Heart left ventricle (tissue), 16 donors: ENCODE data around the gene CD300LB. TPM values are rescaled to one million over a fixed set of nuclear protein-coding genes. Genes with fewer than 3 reads are reported as not detected.

Experiments used
- ATAC-seq, 4 donors: fragments of 200-7000 bp; cut with Tn5 transposase; one replicate each; pipeline ENCODE4 v1.9.1; 2020 to 2022; ENCODE audit warnings: moderate library complexity in 4 of 4, mild to moderate bottlenecking in 3 of 4, moderate number of reproducible peaks in 1 of 4
- DNase-seq, 5 donors: peaks; one replicate each; pipeline ENCODE4 v3.0.0-alpha.2; 2020
- H3K27ac ChIP-seq, 12 donors: fragments of 200-600 bp; sonication (generic) in 4 of 12; one replicate each; pipeline versions ENCODE4 v1.5.0 to v1.8.0; 2016 to 2022; ENCODE audit warnings: mild to moderate bottlenecking in 2 of 12
- H3K27me3 ChIP-seq, 9 donors: fragments of 200-600 bp; sonication (generic) in 2 of 9; one replicate each; pipeline versions ENCODE4 v1.5.1 to v1.8.0; 2016 to 2022; ENCODE audit warnings: mild to moderate bottlenecking in 3 of 9
- H3K36me3 ChIP-seq, 9 donors: fragments of 200-600 bp; sonication (generic) in 2 of 9; one replicate each; pipeline versions ENCODE4 v1.5.0 to v1.8.0; 2018 to 2022; ENCODE audit warnings: mild to moderate bottlenecking in 2 of 9
- H3K4me1 ChIP-seq, 12 donors: fragments of 200-600 bp; sonication (generic) in 4 of 12; one replicate each; pipeline versions ENCODE4 v1.5.0 to v1.8.0; 2016 to 2022; ENCODE audit warnings: mild to moderate bottlenecking in 3 of 12
- H3K4me3 ChIP-seq, 12 donors: fragments of 200-600 bp; sonication (generic) in 4 of 12; one replicate each; pipeline versions ENCODE4 v1.5.0 to v1.8.0; 2017 to 2022; ENCODE audit warnings: mild to moderate bottlenecking in 9 of 12, moderate library complexity in 4 of 12
- H3K9me3 ChIP-seq, 12 donors: fragments of 200-600 bp; sonication (generic) in 4 of 12; one replicate each; pipeline versions ENCODE4 v1.5.0 to v1.8.0; 2016 to 2022; ENCODE audit warnings: mild to moderate bottlenecking in 1 of 12
- POLR2A ChIP-seq, 2 donors: fragments of 450-650 bp; IDR thresholded peaks; one replicate each; pipeline ENCODE4 v1.6.1; 2017; ENCODE audit warnings: antibody characterized with exemption in 2 of 2, mild to moderate bottlenecking in 2 of 2, moderate library complexity in 2 of 2
- WGBS, 4 donors: extraction: QIAGEN DNeasy Blood & Tissue Kit in 2 of 4; methylation state at CpG; one replicate each; pipeline versions ENCODE4 v1.1.5 to v1.1.7; 2013 to 2018; 5-methylcytosine and 5-hydroxymethylcytosine counted together
- intact Hi-C, 10 donors: fragments of 100-400 bp; cut with DNase I; formaldehyde crosslinking; loops; one replicate each; pipeline versions ENCODE4 v1.11.1 to v1.14.2; 2022
- polyA plus RNA-seq, 2 donors: library from polyadenylated mRNA; stranded (reverse); fragments of 200-250 nt; gene quantifications; one replicate each; pipeline ENCODE4 v1.2.3, GENCODE V29; 2013
- total RNA-seq, 9 donors: library from RNA; depleted of rRNA in 2 of 9; stranded (reverse); fragments of >200 nt in 2 of 9; fragmentation: NEBNext Ultra II Directional in 3 of 9; extraction: Animal tissue kit (Norgen Biotek cat#: 25700) in 3 of 9; gene quantifications; one replicate each; pipeline versions ENCODE4 v1.1.0 to v1.2.4, GENCODE V29; 2016 to 2023
- TF ChIP-seq, protein P1 (sequence below), 12 donors: fragments of 200-600 bp; sonication (generic) in 4 of 12; IDR thresholded peaks; one replicate each; pipeline versions ENCODE4 v1.5.0 to v1.8.0; 2018 to 2022; ENCODE audit warnings: antibody characterized with exemption in 12 of 12, mild to moderate bottlenecking in 5 of 12
- donor health status: ischemic (EF 13 %, LVEDD 7.1; RV severe dilation, severe dysfunction).
- donor health status: healthy with polysubstance abuse.
- donor health status: DM: no; HTN: yes; CAD: no.
- donor health status: DM: no; HTN: no; CAD: no.
- donor health status: ischemic (EF 25% LVEDD 6.9; RV normal size, moderate dysfunction).
- donor health status: ischemic (EF 25% LVEDD 5.7; RV mildly dilated, moderate dysfunction).
- donor health status: healthy.
- donor health status: DM: yes; HTN: yes; CAD: no.
- donor health status: ischemic (EF 35%, LVEDD 5.7; RV mildly dilated, moderate dysfunction).
- donor health status: nonischemic (EF 11% LVEDD 7.7; RV severe dilation, severe dysfunction).
- donor health status: DM: yes; HTN: yes; CAD: no.
- donor health status: PGD.
- donor health status: ischemic (EF 29% LVEDD 5.4; RV normal size, mild dysfunction).
- donor health status: nonischemic (EF 23%, LVEDD 6.1; RV moderate dilation, normal function).

CD300LB gene
- total and polyA plus RNA-seq, 11 donors: 0.14 to 2.3 (median 0.26) TPM; not detected in 4

DNA sequence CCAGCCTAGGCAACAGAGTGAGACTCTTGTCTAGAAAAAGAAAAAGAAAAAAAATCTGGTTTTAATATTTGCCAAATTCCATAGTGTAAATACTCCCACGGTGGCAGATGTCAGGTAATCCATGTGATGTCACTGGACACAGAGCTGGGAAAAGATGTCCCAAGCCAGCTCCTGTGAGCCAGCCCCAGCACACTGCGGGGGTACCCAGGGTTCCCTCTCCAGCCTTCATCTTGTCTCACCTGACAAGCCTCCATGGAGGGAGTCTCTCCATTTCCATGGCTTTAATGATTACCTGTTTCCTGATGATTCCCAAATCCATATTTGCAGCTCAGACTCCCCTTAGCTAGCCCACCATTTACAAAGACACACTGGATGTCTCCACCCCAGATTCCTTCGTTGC, 4.6 kb downstream of the CD300LB start:
- peaks cover 0 to 7% (median 0%) of the 10 kb centered on the region in 12 donors for H3K9me3 ChIP-seq
- H3K36me3 ChIP-seq: no peaks in the 10 kb centered on the region
- TF ChIP-seq, protein P1, sequence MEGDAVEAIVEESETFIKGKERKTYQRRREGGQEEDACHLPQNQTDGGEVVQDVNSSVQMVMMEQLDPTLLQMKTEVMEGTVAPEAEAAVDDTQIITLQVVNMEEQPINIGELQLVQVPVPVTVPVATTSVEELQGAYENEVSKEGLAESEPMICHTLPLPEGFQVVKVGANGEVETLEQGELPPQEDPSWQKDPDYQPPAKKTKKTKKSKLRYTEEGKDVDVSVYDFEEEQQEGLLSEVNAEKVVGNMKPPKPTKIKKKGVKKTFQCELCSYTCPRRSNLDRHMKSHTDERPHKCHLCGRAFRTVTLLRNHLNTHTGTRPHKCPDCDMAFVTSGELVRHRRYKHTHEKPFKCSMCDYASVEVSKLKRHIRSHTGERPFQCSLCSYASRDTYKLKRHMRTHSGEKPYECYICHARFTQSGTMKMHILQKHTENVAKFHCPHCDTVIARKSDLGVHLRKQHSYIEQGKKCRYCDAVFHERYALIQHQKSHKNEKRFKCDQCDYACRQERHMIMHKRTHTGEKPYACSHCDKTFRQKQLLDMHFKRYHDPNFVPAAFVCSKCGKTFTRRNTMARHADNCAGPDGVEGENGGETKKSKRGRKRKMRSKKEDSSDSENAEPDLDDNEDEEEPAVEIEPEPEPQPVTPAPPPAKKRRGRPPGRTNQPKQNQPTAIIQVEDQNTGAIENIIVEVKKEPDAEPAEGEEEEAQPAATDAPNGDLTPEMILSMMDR (IDR thresholded peaks at IDR 0.05): no peak
- TF ChIP-seq POLR2A (IDR thresholded peaks at IDR 0.05): no peak
- peaks cover 0 to 40% (median 0%) of the 10 kb centered on the region in 12 donors for H3K4me1 ChIP-seq
- intact Hi-C loops: no loop called here
- no peak overlapping the region for H3K4me3 ChIP-seq
- no peak overlapping the region for H3K27ac ChIP-seq
- DNase-seq (no peak), ATAC-seq (no peak)
- H3K27me3 ChIP-seq: peaks cover 0 to 2% (median 0%) of the 10 kb centered on the region in 9 donors
- 58 to 69% (median 65%) methylated on average over 3 of the region's 3 CpGs for WGBS, 4 donors

DNA sequence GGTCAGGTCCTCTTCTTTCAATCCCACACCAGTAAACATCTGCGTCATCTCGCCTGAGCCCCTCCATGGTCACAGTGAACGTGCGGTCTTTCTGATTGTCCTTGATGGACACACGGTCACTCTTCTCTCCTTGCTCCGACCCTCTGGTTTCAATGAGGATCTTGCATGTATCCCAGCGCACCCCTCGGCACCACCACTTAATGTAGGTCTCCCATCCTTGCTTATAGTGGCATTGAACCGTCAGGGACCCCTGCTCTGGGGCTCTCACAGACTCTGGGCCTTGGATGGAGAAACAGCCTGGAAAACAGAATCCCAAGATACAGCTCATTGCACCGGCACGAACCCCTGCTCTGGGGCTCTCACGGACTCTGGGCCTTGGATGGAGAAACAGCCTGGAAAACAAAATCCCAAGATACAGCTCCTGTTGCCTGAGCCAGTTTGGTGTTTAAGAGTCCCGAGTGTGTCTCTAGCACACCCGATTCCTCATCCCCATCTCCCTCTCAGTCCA, 5.4 kb downstream of the CD300LB start:
- intact Hi-C loops: no loop called here

DNA sequence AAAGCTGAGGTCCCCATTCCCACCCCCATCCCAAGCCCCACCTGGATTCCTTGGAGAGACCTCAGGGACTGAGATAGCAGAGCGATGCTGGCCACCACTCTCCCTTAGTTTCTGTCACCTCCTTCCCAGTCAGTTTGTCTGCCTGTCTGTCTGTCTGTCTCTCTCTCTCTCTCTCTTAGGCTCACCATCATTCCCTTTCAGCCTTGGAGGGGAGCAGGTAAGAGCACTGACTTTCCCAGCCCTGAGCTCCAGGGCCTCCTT, 5.9 kb downstream of the CD300LB start:
- intact Hi-C loops: no loop called here
- Histone ChIP-seq H3K4me3 (no peak overlapping the region), H3K4me1 (peaks cover 0 to 46% (median 0%) of the 10 kb centered on the region in 12 donors), H3K36me3 (no peaks in the 10 kb centered on the region), H3K27me3 (no peaks in the 10 kb centered on the region), H3K9me3 (peaks cover 0 to 7% (median 0%) of the 10 kb centered on the region in 12 donors), H3K27ac (no peak overlapping the region)
- TF ChIP-seq, protein P1 (IDR thresholded peaks at IDR 0.05): no peak
- ATAC-seq (no peak), DNase-seq (no peak)
- WGBS, 4 donors: 88 to 100% (median 89%) methylated on average over 1 of the region's 1 CpG

More for the DNA sequence above, 5.4 kb downstream of the CD300LB start:
- Histone ChIP-seq H3K36me3 (no peaks in the 10 kb centered on the region), H3K4me3 (no peak overlapping the region), H3K4me1 (peaks cover 0 to 42% (median 0%) of the 10 kb centered on the region in 12 donors), H3K27ac (no peak overlapping the region), H3K27me3 (no peaks in the 10 kb centered on the region), H3K9me3 (peaks cover 0 to 7% (median 0%) of the 10 kb centered on the region in 12 donors)
- DNase-seq: no peak
- ATAC-seq: no peak
- TF ChIP-seq, protein P1 (IDR thresholded peaks at IDR 0.05): no peak
- no peak for TF ChIP-seq POLR2A (IDR thresholded peaks at IDR 0.05)
- WGBS, 4 donors: 84 to 90% (median 86%) methylated on average over 14 of the region's 14 CpGs

DNA sequence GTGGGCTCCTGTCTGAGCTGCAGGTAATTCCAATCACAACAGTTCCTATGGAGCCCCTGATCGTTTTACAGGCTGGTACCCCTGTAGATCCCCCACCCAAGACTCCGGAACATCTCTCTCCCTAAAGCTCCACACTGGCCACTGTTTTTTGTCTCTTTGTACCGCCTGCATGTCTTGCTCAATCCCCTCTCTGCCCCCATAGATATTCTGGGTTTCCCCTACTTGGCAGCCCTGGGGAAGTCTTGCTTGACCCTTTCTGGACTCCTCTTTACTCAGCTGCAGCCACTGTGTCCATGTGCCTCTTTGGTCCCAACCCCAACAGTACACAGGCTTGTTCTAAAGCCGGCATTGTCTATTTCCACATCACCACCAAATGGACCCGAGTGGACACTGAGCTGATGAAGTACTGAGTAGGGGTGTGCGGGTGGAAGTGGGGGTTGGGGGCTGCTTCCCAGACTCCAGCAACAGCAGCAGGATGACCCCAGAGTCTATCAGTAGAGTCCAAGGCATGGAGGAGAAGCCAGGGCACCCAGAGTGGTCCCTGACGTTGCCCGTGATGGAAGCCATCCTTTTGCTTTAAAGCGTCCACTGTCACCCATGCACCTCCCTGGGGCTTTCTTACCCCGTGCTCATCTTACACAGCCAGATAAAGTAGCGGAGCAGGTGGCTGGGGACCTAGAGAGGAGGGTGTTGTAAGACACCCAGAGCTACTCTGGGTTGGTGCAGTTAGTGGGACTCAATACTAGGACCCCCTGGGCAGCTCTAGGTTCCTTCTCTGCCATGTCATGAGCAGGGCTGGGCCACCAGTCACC, 6.4 kb downstream of the CD300LB start:
- ATAC-seq: no peak
- no peak for DNase-seq
- intact Hi-C loops: no loop called here
- Histone ChIP-seq H3K4me1 (peaks cover 0 to 48% (median 0%) of the 10 kb centered on the region in 12 donors), H3K36me3 (no peaks in the 10 kb centered on the region), H3K4me3 (no peak overlapping the region), H3K27ac (no peak overlapping the region), H3K27me3 (no peaks in the 10 kb centered on the region), H3K9me3 (peaks cover 0 to 7% (median 0%) of the 10 kb centered on the region in 12 donors)
- WGBS, 4 donors: 76 to 82% (median 79%) methylated on average over 7 to 11 of the region's 11 CpGs
- no peak for TF ChIP-seq POLR2A (IDR thresholded peaks at IDR 0.05)
- TF ChIP-seq, protein P1 (IDR thresholded peaks at IDR 0.05): no peak
